ENCODE results near the gene SEPHS1. TPM values are rescaled to one million over a fixed set of nuclear protein-coding genes. Genes with fewer than 3 reads are reported as not detected.

The SEPHS1 gene, protein sequence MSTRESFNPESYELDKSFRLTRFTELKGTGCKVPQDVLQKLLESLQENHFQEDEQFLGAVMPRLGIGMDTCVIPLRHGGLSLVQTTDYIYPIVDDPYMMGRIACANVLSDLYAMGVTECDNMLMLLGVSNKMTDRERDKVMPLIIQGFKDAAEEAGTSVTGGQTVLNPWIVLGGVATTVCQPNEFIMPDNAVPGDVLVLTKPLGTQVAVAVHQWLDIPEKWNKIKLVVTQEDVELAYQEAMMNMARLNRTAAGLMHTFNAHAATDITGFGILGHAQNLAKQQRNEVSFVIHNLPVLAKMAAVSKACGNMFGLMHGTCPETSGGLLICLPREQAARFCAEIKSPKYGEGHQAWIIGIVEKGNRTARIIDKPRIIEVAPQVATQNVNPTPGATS
- total RNA-seq (2022; extraction: Qiagen RNA extraction) = 62.1 to 84.0 TPM (median 66.4 TPM) in 5 replicates

DNA sequence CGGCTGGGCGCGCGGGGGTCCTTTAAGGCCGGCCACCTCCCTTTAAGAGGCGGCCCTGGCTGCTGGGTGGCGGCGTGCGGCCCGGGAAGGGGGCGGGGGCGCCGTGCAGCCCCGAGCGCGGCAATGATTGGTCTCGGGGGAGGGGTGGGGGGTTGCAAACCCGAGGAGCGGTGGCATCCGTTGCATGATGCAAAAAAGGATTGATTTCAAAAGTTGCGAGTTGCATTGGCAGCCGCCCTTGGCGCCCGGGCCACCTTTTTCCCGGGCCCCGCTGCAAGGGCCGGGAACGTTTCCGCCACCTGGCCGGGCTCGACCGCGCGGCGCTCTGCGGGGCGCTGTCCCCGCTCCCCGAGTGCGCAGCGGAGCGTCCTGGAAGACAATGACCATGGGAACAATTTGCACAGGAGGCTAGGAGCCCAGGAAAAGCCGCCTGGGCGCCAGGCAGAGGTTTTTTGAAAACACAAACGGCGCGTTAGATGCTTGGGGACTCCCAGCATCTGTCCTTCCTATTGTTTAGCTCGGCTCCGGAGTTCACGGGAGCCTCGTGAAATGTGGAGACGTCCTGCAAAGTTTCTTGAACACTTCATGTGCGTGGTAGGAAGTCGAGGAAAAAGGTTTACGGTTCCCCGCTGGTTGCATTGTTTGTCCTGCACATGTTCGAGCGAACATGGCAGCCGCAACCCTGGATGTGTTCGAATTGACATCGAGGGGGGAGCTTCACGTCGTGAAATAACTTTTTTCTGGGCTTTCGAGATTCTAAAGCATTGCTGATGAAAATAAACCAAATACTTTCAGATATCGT lies at the start of gene SEPHS1:
Gene SEPHS1 (minus strand): TSS at position 78 of the 802 bp plus-strand sequence. CDS start 3,343 bp downstream, outside the sequence.

DNA sequence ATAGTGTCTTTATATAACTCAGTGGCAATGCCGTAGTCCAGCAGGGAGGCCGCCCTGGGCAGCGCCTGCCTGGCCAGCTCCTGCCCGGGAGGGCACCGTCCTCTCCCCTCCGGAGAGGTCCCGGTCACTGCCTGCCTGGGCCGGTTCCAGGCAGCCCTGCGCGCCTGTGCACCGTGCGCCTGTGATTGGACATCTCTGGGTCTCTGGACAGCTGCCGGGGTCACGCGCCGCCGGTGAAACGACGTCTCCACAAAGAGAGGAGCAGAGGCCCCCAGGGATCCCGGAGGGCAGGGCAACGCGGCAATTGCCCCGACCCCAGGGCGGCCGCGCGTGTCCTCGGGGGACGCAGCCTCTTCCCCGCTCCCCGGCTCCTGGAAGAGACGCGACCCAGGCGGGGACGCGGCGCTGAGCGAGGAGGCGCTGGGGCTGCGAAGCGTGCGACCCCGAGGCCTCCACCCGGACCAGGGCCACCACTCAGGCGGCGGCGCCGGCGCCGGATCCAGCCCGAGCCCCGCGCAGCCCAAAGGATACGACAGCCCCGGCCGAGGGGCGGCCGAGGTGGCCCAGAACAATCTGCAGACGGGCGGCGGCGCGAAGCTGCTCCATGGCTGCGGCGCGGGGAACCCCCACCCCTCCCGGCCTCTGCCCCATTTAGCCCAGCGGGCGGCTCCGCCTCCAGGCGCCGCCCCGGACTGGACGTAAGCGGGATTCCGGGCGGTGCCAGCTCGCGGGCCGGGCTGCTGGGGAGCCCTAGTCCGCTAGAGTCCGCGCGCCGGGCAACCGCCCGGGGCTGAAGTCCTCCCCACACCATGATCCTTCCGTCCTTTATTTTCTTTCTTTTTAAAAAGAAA lies 48.4 kb downstream of the SEPHS1 start, which contains the start of gene PHYH:
Gene PHYH (minus strand): TSS at position 628 of the 851 bp plus-strand sequence. CDS start 22 bp downstream, at position 606.

Other genes starting within 250 kb of the SEPHS1 start
- gene OPTN, start 248.1 kb downstream of the SEPHS1 start, total RNA-seq (2022; extraction: Qiagen RNA extraction) = 47.4 to 59.1 TPM (median 53.0 TPM) in 5 replicates
- 19.7 to 26.7 TPM (median 21.8 TPM) in 5 replicates for gene MCM10, start 186.7 kb downstream of the SEPHS1 start, total RNA-seq (2022; extraction: Qiagen RNA extraction)
- not detected in 5 replicates for gene UCMA, start 113.9 kb downstream of the SEPHS1 start, total RNA-seq (2022; extraction: Qiagen RNA extraction)
- 29.2 to 34.5 TPM (median 31.0 TPM) in 5 replicates for gene PHYH, start 48.2 kb downstream of the SEPHS1 start, total RNA-seq (2022; extraction: Qiagen RNA extraction)
- gene BEND7, start 180.7 kb upstream of the SEPHS1 start, total RNA-seq (2022; extraction: Qiagen RNA extraction) = 6.3 to 10.6 TPM (median 9.6 TPM) in 5 replicates
- 17.5 to 25.8 TPM (median 18.9 TPM) in 5 replicates for gene PRPF18, start 238.7 kb upstream of the SEPHS1 start, total RNA-seq (2022; extraction: Qiagen RNA extraction)